DMS 273 (cell line): ENCODE results near the gene APOL1.
"Not testable (repeated sequence)": the region's sequence is repeated elsewhere in the genome, so short reads cannot be mapped to it uniquely, and the experiment has no call there.

ENCODE experiments used
- DNase-seq: peaks from one replicate; lab custom pipeline; 2025; ENCODE audit not compliant: unreplicated experiment; lab: John Stamatoyannopoulos, UW

The APOL1 gene

GRCh38 chr22:36263886-36264664 lies 11.1 kb downstream of the APOL1 start:
- not testable (repeated sequence) for DNase-seq

GRCh38 chr22:36267058-36267457 lies 14.1 kb downstream of the APOL1 start:
- DNase-seq, result no peak

- DNase-seq, result no peak
Measured at GRCh38 chr22:36267896-36268485, 15.1 kb downstream of the APOL1 start.

- DNase-seq, result not testable (repeated sequence)
Measured at GRCh38 chr22:36271231-36271630, 18.3 kb downstream of the APOL1 start.

- not testable (repeated sequence) for DNase-seq
Measured at GRCh38 chr22:36271951-36272350, 19.0 kb downstream of the APOL1 start.

- DNase-seq, result no peak
Measured at GRCh38 chr22:36274531-36274930, 21.6 kb downstream of the APOL1 start.

- DNase-seq, result peak; percentile 67
Measured at GRCh38 chr22:36277482-36278291, 24.8 kb downstream of the APOL1 start.

- DNase-seq, result no peak
Measured at GRCh38 chr22:36279219-36279666, 26.3 kb downstream of the APOL1 start.

GRCh38 chr22:36280379-36280778 lies 27.4 kb downstream of the APOL1 start:
- DNase-seq, result no peak

- DNase-seq, result no peak
Measured at GRCh38 chr22:36281781-36282327, 28.9 kb downstream of the APOL1 start.

GRCh38 chr22:36282328-36282831 lies 29.4 kb downstream of the APOL1 start:
- DNase-seq, result no peak

- DNase-seq, result no peak
Measured at GRCh38 chr22:36284171-36284571, 31.2 kb downstream of the APOL1 start.

- peak; percentile 23 for DNase-seq
Measured at GRCh38 chr22:36285017-36285416, 32.1 kb downstream of the APOL1 start.

GRCh38 chr22:36285545-36285944 lies 32.6 kb downstream of the APOL1 start:
- no peak for DNase-seq

- peak; percentile 87 for DNase-seq
Measured at GRCh38 chr22:36286096-36286957, 33.4 kb downstream of the APOL1 start.

- DNase-seq, result no peak
Measured at GRCh38 chr22:36287881-36288515, 35.1 kb downstream of the APOL1 start.

GRCh38 chr22:36288571-36289405 lies 35.9 kb downstream of the APOL1 start:
- no peak for DNase-seq

- peak; percentile 22 for DNase-seq
Measured at GRCh38 chr22:36289406-36289870, 36.5 kb downstream of the APOL1 start.

GRCh38 chr22:36289948-36290371 lies 37.0 kb downstream of the APOL1 start:
- not testable (repeated sequence) for DNase-seq
